Colonic mucosa (tissue), 4 donors: Measurements from ENCODE around the gene BLNK. TPM values are rescaled to one million over a fixed set of nuclear protein-coding genes. Genes with fewer than 3 reads are reported as not detected.

ENCODE experiments used
- DNase-seq: peaks from one replicate; pipeline ENCODE4 v3.0.0-alpha.2; 2020
- H3K27ac ChIP-seq: fragments of 200-600 bp; one replicate; pipeline ENCODE4 v1.8.0; 2021
- H3K27me3 ChIP-seq: fragments of 200-600 bp; one replicate; pipeline ENCODE4 v1.8.0; 2021
- H3K36me3 ChIP-seq: fragments of 200-600 bp; one replicate; pipeline ENCODE4 v1.8.0; 2021
- H3K4me1 ChIP-seq: fragments of 200-600 bp; one replicate; pipeline ENCODE4 v1.8.0; 2021; ENCODE audit warnings: mild to moderate bottlenecking
- H3K4me3 ChIP-seq: fragments of 200-600 bp; one replicate; pipeline ENCODE4 v1.8.0; 2021
- H3K9ac ChIP-seq, 2 donors: one replicate each; pipeline ENCODE4 v1.7.0; 2013; ENCODE audit warnings: control low read depth in 2 of 2, low read depth in 2 of 2, low read length in 2 of 2
- H3K9me3 ChIP-seq: fragments of 200-600 bp; one replicate; pipeline ENCODE4 v1.8.0; 2021
- intact Hi-C: fragments of 100-400 bp; cut with DNase I; formaldehyde crosslinking; loops from one replicate; pipeline ENCODE4 v1.14.1; 2022
- total RNA-seq, 2 donors: library from RNA; stranded (reverse); fragmentation: NEBNext Ultra II Directional in 1 of 2; extraction: Animal tissue kit (Norgen Biotek cat#: 25700) in 1 of 2; gene quantifications; one replicate each; pipeline ENCODE4 v1.2.1, GENCODE V29; 2021
- TF ChIP-seq, protein P1 (sequence below): fragments of 200-600 bp; IDR thresholded peaks from one replicate; pipeline ENCODE4 v1.8.0; 2022; ENCODE audit warnings: antibody characterized with exemption, mild to moderate bottlenecking
- donor health status: healthy.
- donor health status: DM: no; HTN: no; CAD: no.
- donor health status: DM: no; HTN: no; CAD: no.

Gene BLNK
- total RNA-seq, 2 donors from 2014 or later: 13.5 to 24.0 TPM

DNA sequence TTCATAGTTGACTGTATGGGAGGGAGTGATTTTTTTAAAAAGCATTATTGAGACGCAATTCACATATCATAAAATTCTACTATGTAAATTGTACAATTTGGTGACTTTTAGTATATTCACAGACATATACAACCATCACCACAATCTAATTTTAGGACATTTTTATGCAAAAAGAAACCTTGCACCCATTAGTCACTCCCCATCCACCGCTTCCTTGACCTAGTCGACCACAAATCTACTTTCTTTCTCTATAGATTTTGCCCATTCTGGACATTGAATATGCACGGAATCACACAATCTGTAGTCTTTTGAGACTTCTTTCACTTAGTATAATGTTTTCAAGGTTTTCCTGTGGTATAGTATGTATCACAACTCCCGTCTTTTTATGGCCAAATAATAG lies 54.6 kb downstream of the BLNK start:
- Histone ChIP-seq H3K9me3 (no peaks in the 10 kb centered on the region), H3K4me3 (no peak overlapping the region), H3K4me1 (no peaks in the 10 kb centered on the region), H3K27me3 (no peaks in the 10 kb centered on the region), H3K9ac (no peak overlapping the region), H3K36me3 (no peaks in the 10 kb centered on the region), H3K27ac (no peak overlapping the region)
- DNase-seq: no peak
- intact Hi-C loops: no loop called here
- TF ChIP-seq, protein P1, sequence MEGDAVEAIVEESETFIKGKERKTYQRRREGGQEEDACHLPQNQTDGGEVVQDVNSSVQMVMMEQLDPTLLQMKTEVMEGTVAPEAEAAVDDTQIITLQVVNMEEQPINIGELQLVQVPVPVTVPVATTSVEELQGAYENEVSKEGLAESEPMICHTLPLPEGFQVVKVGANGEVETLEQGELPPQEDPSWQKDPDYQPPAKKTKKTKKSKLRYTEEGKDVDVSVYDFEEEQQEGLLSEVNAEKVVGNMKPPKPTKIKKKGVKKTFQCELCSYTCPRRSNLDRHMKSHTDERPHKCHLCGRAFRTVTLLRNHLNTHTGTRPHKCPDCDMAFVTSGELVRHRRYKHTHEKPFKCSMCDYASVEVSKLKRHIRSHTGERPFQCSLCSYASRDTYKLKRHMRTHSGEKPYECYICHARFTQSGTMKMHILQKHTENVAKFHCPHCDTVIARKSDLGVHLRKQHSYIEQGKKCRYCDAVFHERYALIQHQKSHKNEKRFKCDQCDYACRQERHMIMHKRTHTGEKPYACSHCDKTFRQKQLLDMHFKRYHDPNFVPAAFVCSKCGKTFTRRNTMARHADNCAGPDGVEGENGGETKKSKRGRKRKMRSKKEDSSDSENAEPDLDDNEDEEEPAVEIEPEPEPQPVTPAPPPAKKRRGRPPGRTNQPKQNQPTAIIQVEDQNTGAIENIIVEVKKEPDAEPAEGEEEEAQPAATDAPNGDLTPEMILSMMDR: no peak

DNA sequence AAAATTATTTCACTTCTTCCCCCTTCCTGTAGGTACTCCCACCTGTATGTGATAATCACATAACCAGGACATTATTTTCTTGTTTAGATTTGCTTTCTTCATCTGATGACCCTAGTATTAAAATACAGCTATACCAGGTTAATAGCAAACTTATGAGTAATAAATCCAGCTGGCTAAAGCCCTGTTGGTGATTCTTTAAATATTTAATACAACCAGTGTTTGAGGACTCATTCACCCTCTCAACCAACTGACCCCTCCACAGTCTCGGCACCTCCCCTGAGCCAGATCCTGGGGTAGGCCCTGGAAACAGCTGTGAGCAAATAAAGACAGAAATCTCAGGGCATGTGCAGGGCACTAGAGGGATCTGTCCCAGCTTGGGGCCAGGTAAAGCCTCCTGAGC lies 58.5 kb downstream of the BLNK start:
- Histone ChIP-seq H3K36me3 (no peaks in the 10 kb centered on the region), H3K4me1 (no peaks in the 10 kb centered on the region), H3K4me3 (no peak overlapping the region), H3K27ac (no peak overlapping the region), H3K9ac (no peak overlapping the region), H3K27me3 (no peaks in the 10 kb centered on the region), H3K9me3 (no peaks in the 10 kb centered on the region)
- intact Hi-C loops: no loop called here
- no peak for DNase-seq
- TF ChIP-seq, protein P1: no peak

DNA sequence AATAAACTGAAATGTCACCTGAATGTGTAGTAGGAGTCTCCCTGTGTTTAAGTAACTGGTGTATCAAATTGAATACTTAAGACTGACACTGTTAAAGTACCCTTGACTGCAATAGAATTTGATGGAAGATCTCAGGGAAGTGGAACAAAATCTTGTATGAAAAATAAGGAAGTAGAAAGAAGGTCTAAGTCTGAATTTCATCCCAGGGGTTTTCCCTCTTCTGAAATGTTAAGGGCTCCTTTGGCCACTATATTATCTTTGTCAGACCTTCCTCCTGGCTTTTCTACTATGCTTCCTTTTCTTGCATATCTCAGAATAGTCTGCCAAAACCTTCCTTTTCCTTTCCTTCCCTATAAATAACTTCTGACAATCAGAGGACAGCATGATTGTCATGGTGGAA lies 59.6 kb downstream of the BLNK start:
- TF ChIP-seq, protein P1: no peak
- Histone ChIP-seq H3K27me3 (no peaks in the 10 kb centered on the region), H3K9me3 (no peaks in the 10 kb centered on the region), H3K36me3 (no peaks in the 10 kb centered on the region), H3K4me1 (no peaks in the 10 kb centered on the region), H3K9ac (no peak overlapping the region), H3K4me3 (no peak overlapping the region), H3K27ac (no peak overlapping the region)
- no peak for DNase-seq
- intact Hi-C loops: no loop called here

DNA sequence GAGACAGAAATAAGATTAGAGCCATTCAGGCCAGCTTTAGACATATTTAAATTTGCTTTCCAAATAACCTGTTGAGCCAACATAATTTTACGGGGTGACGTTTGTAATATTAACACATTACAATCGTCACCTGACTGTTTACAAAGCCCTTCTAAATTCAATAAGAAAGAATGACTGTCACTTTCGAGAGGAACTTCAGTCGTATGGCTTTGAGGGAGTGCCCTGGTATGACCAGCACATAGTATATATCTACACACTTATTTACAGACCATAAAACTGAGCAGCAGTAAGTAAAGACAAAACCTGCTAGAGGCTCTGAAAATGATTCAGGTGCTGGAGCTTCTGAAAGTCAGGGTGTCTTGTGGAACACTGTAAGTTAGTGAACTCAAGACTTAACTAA lies 62.4 kb downstream of the BLNK start:
- H3K4me1 ChIP-seq: no peaks in the 10 kb centered on the region
- TF ChIP-seq, protein P1: no peak
- H3K9me3 ChIP-seq: no peaks in the 10 kb centered on the region
- H3K9ac ChIP-seq: no peak overlapping the region
- no peaks in the 10 kb centered on the region for H3K27me3 ChIP-seq
- H3K36me3 ChIP-seq: no peaks in the 10 kb centered on the region
- DNase-seq: no peak
- intact Hi-C loops: no loop called here
- H3K4me3 ChIP-seq: no peak overlapping the region
- H3K27ac ChIP-seq: no peak overlapping the region

DNA sequence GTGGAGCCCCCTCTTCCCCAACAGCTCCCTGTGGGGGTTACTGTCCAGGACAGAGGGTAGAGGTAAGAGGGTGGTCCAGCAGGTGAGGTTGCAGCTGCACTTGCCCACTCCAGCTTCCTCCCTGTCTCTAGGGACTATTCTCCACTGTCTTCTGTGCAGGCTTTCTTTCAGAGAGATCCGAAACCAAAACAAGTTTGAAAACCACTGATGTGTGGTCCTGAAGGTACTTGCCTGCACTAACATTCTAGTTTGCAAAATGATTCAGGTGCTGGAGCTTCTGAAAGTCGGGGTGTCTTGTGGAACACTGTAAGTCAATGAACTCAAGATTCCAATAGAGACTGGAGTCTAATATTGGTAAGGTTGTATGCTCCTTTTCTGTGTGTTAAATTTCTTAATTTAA lies 63.1 kb downstream of the BLNK start:
- Histone ChIP-seq H3K9me3 (no peaks in the 10 kb centered on the region), H3K4me3 (no peak overlapping the region), H3K9ac (no peak overlapping the region), H3K4me1 (no peaks in the 10 kb centered on the region), H3K36me3 (no peaks in the 10 kb centered on the region), H3K27ac (no peak overlapping the region), H3K27me3 (no peaks in the 10 kb centered on the region)
- DNase-seq: no peak
- intact Hi-C loops: no loop called here
- TF ChIP-seq, protein P1: no peak

DNA sequence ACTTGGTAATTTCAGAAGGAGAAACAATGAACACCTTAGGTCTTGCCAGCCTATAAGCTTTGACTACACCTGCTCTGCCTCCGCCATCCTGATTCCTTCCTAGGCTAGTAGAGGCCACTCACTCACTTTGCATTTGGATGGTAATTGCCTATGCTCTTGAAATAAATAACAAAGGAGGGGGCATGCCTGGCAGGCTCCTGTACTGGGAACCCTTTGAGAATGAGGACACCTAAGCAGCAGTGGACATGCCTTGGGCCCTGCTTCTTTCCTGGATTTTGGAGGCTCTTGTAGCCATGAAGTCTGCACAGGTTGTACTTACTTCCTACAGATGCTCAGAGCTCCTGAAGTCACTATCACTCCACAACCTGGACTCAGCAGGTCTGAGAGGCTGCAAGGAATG lies 65.8 kb downstream of the BLNK start:
- intact Hi-C loops: no loop called here
- no peaks in the 10 kb centered on the region for H3K4me1 ChIP-seq
- H3K9me3 ChIP-seq: no peaks in the 10 kb centered on the region
- H3K27me3 ChIP-seq: no peaks in the 10 kb centered on the region
- no peak overlapping the region for H3K4me3 ChIP-seq
- H3K27ac ChIP-seq: no peak overlapping the region
- DNase-seq: no peak
- TF ChIP-seq, protein P1: no peak
- H3K9ac ChIP-seq: no peak overlapping the region
- no peaks in the 10 kb centered on the region for H3K36me3 ChIP-seq
